Prostate gland (tissue), 2 donors: ENCODE measurements around the gene WBP4.

Experiments used
- CTCF ChIP-seq, 4 experiments: fragments of 200-600 bp in 2 of 4; fragments of 450-650 bp in 2 of 4; sonication (generic) in 2 of 4; IDR thresholded peaks; 1 replicate in 3 of 4; 2 replicates in 1 of 4; pipeline ENCODE4 v1.5.1; 2016 to 2019; ENCODE audit warnings: antibody characterized with exemption in 4 of 4, mild to moderate bottlenecking in 2 of 4, moderate library complexity in 2 of 4
- POLR2AphosphoS5 ChIP-seq: sonication (generic); formaldehyde crosslinking; IDR thresholded peaks from one replicate; pipeline ENCODE4 v1.6.1; 2017; ENCODE audit warnings: antibody characterized with exemption

GRCh38 chr13:41028051-41028450 lies 33.3 kb upstream of the WBP4 start:
- no peak for TF ChIP-seq CTCF (IDR thresholded peaks at IDR 0.05)
- no peak for TF ChIP-seq POLR2AphosphoS5
